CD14-positive monocyte (primary cell): ENCODE results near the gene USP25. TPM values are rescaled to one million over a fixed set of nuclear protein-coding genes. Genes with fewer than 3 reads are reported as not detected.

Experiments used
- DNase-seq, 3 donors: peaks; one replicate each; pipeline ENCODE4 v3.0.0-alpha.2; 2011 to 2022
- H2AFZ ChIP-seq: 2 replicates; pipeline ENCODE4 v1.6.0; 2012; ENCODE audit warnings: mild to moderate bottlenecking, low read depth, low read length, inconsistent platforms; ENCODE audit not compliant: insufficient read depth, poor library complexity, severe bottlenecking
- H3K27ac ChIP-seq, 2 donors: 1 replicate in 1 of 2; 2 replicates in 1 of 2; pipeline ENCODE4 v1.5.1; 2012 to 2013; ENCODE audit warnings: low read length in 2 of 2, control low read depth in 1 of 2, inconsistent platforms in 1 of 2, low read depth in 1 of 2, mild to moderate bottlenecking in 1 of 2
- H3K27me3 ChIP-seq, 2 donors: one replicate each; pipeline versions ENCODE4 v1.6.0 to v1.6.1; 2011 to 2013; ENCODE audit warnings: low read length in 2 of 2; ENCODE audit not compliant: control insufficient read depth in 2 of 2, insufficient read depth in 2 of 2
- H3K36me3 ChIP-seq, 2 donors: replicated peaks in 1 of 2; 1 replicate in 1 of 2; 2 replicates in 1 of 2; pipeline versions ENCODE4 v1.5.1 to v1.6.1; 2012 to 2013; ENCODE audit warnings: low read length in 2 of 2, control low read depth in 1 of 2, inconsistent platforms in 1 of 2, mild to moderate bottlenecking in 1 of 2; ENCODE audit not compliant: insufficient read depth in 2 of 2, control insufficient read depth in 1 of 2
- H3K4me1 ChIP-seq, 2 donors: 1 replicate in 1 of 2; 2 replicates in 1 of 2; pipeline versions ENCODE4 v1.5.1 to v1.6.1; 2012 to 2013; ENCODE audit warnings: low read length in 2 of 2, control low read depth in 1 of 2, inconsistent platforms in 1 of 2, mild to moderate bottlenecking in 1 of 2, moderate library complexity in 1 of 2; ENCODE audit not compliant: insufficient read depth in 2 of 2, control insufficient read depth in 1 of 2
- H3K4me2 ChIP-seq: replicated peaks from 2 replicates; pipeline ENCODE3; 2012; ENCODE audit warnings: low read length, moderate library complexity, mild to moderate bottlenecking; ENCODE audit not compliant: poor library complexity, severe bottlenecking; ENCODE audit errors: extremely low read depth
- H3K4me3 ChIP-seq, 3 experiments: fragments of 200-600 bp in 1 of 3; sonication (generic) in 1 of 3; replicated peaks in 1 of 3; 1 replicate in 2 of 3; 2 replicates in 1 of 3; pipeline ENCODE4 v1.5.1; 2011 to 2013; ENCODE audit warnings: low read length in 3 of 3, mild to moderate bottlenecking in 3 of 3, control low read depth in 2 of 3, low read depth in 2 of 3, inconsistent platforms in 1 of 3, moderate library complexity in 1 of 3
- H3K79me2 ChIP-seq: 2 replicates; pipeline ENCODE4 v1.6.0; 2012; ENCODE audit warnings: mild to moderate bottlenecking, control low read depth, inconsistent platforms, low read length, moderate library complexity; ENCODE audit not compliant: insufficient read depth
- H3K9ac ChIP-seq: 2 replicates; pipeline ENCODE4 v1.6.0; 2017; ENCODE audit warnings: low read length, mild to moderate bottlenecking; ENCODE audit not compliant: insufficient read depth, poor library complexity, severe bottlenecking
- H3K9me3 ChIP-seq, 2 donors: replicated peaks in 1 of 2; 1 replicate in 1 of 2; 2 replicates in 1 of 2; pipeline versions ENCODE4 v1.5.1 to v1.6.1; 2012 to 2013; ENCODE audit warnings: low read length in 2 of 2, control low read depth in 1 of 2; ENCODE audit not compliant: control insufficient read depth in 1 of 2, insufficient read depth in 1 of 2
- H4K20me1 ChIP-seq: 2 replicates; pipeline ENCODE4 v1.6.0; 2012; ENCODE audit warnings: mild to moderate bottlenecking, low read length, control low read depth, moderate library complexity; ENCODE audit not compliant: insufficient read depth
- H3K27ac Mint-ChIP-seq, 7 donors: one replicate each; pipeline ENCODE4 v1.8.0; 2020; ENCODE audit warnings: mild to moderate bottlenecking in 7 of 7, mixed read lengths in 7 of 7, moderate library complexity in 6 of 7, inconsistent platforms in 2 of 7
- H3K27me3 Mint-ChIP-seq, 3 donors: one replicate each; pipeline ENCODE4 v1.8.0; 2021 to 2022; ENCODE audit warnings: low read depth in 3 of 3, mild to moderate bottlenecking in 3 of 3, mixed read lengths in 3 of 3, moderate library complexity in 3 of 3, inconsistent platforms in 1 of 3
- H3K36me3 Mint-ChIP-seq, 2 donors: one replicate each; pipeline ENCODE4 v1.8.0; 2020; ENCODE audit warnings: mixed read lengths in 2 of 2, inconsistent platforms in 1 of 2, mild to moderate bottlenecking in 1 of 2
- H3K4me1 Mint-ChIP-seq: one replicate; pipeline ENCODE4 v1.8.0; 2020; ENCODE audit warnings: mild to moderate bottlenecking, mixed read lengths
- H3K4me3 Mint-ChIP-seq, 2 donors: one replicate each; pipeline ENCODE4 v1.8.0; 2020; ENCODE audit warnings: mild to moderate bottlenecking in 2 of 2, mixed read lengths in 2 of 2, moderate library complexity in 1 of 2
- H3K9me3 Mint-ChIP-seq, 7 donors: one replicate each; pipeline ENCODE4 v1.8.0; 2020 to 2022; ENCODE audit warnings: mixed read lengths in 7 of 7, mild to moderate bottlenecking in 6 of 7, moderate library complexity in 6 of 7, inconsistent platforms in 2 of 7
- WGBS: methylation state at CpG from one replicate; pipeline ENCODE4 v1.1.5; 2013; ENCODE audit warnings: missing lambda C conversion rate; ENCODE audit not compliant: insufficient coverage; 5-methylcytosine and 5-hydroxymethylcytosine counted together
- intact Hi-C, 2 donors: fragments of 100-400 bp; cut with micrococcal nuclease; formaldehyde crosslinking; loops; one replicate each; pipeline versions ENCODE4 v1.15.0 to v1.15.1; 2023
- polyA plus RNA-seq, 3 donors: library from polyadenylated mRNA; depleted of rRNA in 1 of 3; unstranded in 2 of 3; stranded (reverse) in 1 of 3; fragments of 300-500 nt in 2 of 3; fragments of >200 nt in 1 of 3; fragmentation: Illumina TruSeq in 2 of 3; gene quantifications; 1 replicate in 2 of 3; 2 replicates in 1 of 3; pipeline ENCODE4 v1.2.3, GENCODE V29; 2012 to 2021
- TF ChIP-seq, protein P1 (sequence below): fragments of 200-600 bp; IDR thresholded peaks from one replicate; pipeline ENCODE4 v1.8.0; 2022; ENCODE audit warnings: antibody characterized with exemption, mild to moderate bottlenecking

USP25 gene
- polyA plus RNA-seq, 3 donors: 7.2 to 15.6 (median 9.6) TPM

DNA sequence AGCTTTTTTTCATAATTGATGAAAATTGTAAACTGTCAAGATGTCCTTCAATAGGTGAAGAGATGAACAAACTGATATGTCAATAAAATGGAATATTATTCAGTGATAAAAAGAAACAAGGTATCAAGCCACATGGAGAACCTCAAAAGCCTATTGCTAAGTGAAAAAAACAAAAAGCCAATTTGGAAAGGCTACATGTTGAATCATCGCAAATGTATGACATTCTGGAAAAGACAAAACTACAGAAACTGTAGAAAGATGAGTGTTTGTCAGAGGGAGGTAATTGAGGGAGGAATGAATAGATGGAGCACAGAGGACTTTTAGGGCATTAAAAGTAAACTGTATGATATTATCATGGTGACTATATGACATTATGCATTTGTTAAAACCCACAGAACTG lies 34.5 kb upstream of the USP25 start:
- intact Hi-C loops: no loop called here
- Mint-ChIP-seq H3K36me3 (peaks cover 0 to 8% of the 10 kb centered on the region in 2 donors), H3K4me1 (peaks cover 6% of the 10 kb centered on the region), H3K27me3 (peaks cover 0 to 3% (median 0%) of the 10 kb centered on the region in 3 donors), H3K9me3 (peaks cover 5 to 22% (median 12%) of the 10 kb centered on the region in 7 donors), H3K27ac (no peak overlapping the region), H3K4me3 (no peak overlapping the region)
- H3K36me3 ChIP-seq: no peaks in the 10 kb centered on the region
- H3K4me3 ChIP-seq: no peak overlapping the region
- no peaks in the 10 kb centered on the region for H4K20me1 ChIP-seq
- DNase-seq: no peak
- TF ChIP-seq, protein P1, sequence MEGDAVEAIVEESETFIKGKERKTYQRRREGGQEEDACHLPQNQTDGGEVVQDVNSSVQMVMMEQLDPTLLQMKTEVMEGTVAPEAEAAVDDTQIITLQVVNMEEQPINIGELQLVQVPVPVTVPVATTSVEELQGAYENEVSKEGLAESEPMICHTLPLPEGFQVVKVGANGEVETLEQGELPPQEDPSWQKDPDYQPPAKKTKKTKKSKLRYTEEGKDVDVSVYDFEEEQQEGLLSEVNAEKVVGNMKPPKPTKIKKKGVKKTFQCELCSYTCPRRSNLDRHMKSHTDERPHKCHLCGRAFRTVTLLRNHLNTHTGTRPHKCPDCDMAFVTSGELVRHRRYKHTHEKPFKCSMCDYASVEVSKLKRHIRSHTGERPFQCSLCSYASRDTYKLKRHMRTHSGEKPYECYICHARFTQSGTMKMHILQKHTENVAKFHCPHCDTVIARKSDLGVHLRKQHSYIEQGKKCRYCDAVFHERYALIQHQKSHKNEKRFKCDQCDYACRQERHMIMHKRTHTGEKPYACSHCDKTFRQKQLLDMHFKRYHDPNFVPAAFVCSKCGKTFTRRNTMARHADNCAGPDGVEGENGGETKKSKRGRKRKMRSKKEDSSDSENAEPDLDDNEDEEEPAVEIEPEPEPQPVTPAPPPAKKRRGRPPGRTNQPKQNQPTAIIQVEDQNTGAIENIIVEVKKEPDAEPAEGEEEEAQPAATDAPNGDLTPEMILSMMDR: no peak
- H3K9me3 ChIP-seq: no peaks in the 10 kb centered on the region
- H3K4me2 ChIP-seq: no peak overlapping the region
- WGBS: no CpG with 5 or more reads among the region's 1 CpG
- no peak overlapping the region for H3K9ac ChIP-seq
- H3K79me2 ChIP-seq: no peaks in the 10 kb centered on the region
- no peak overlapping the region for H2AFZ ChIP-seq
- peaks cover 4 to 5% of the 10 kb centered on the region in 2 donors for H3K4me1 ChIP-seq
- no peaks in the 10 kb centered on the region for H3K27me3 ChIP-seq
- no peak overlapping the region for H3K27ac ChIP-seq

DNA sequence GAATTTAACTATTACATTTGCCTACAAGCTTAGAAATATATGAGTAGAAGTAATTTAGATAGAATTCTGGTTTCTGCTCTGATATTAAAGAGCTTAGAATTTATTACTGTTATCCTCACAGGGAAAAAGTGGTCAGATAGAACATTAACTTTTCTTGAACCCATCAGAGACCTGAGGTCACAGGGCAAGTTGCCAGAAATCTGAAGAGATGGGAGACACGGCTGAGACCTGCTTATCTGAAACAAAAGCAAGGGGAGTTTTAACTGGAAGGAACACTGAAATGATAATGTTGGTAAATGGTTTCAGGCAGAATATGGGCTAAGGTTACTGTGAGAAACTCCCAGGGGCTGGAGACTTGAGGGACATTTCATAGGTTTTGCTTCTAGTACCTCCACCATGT lies 28.0 kb upstream of the USP25 start:
- H3K27ac Mint-ChIP-seq: no peak overlapping the region
- Histone ChIP-seq H3K9me3 (no peaks in the 10 kb centered on the region), H3K79me2 (no peaks in the 10 kb centered on the region), H3K9ac (no peak overlapping the region), H3K27ac (no peak overlapping the region), H3K27me3 (no peaks in the 10 kb centered on the region), H3K4me3 (no peak overlapping the region), H4K20me1 (no peaks in the 10 kb centered on the region), H3K36me3 (no peaks in the 10 kb centered on the region), H3K4me1 (no peaks in the 10 kb centered on the region), H2AFZ (no peak overlapping the region), H3K4me2 (no peak overlapping the region)
- DNase-seq: no peak
- intact Hi-C loops: loop anchor here in 1 of 2 donors (10.0 kb wide), 1 partner anchor 63 kb away; no protein-coding TSS in a partner anchor
- H3K4me1 Mint-ChIP-seq: no peaks in the 10 kb centered on the region
- H3K27me3 Mint-ChIP-seq: peaks cover 0 to 2% (median 0%) of the 10 kb centered on the region in 3 donors
- H3K4me3 Mint-ChIP-seq: no peak overlapping the region
- TF ChIP-seq, protein P1: no peak
- peaks cover 14 to 23% (median 15%) of the 10 kb centered on the region in 7 donors for H3K9me3 Mint-ChIP-seq
- WGBS: 100% methylated on average over 1 of the region's 1 CpG
- peaks cover 0 to 4% of the 10 kb centered on the region in 2 donors for H3K36me3 Mint-ChIP-seq
